Stimulated activated CD4-positive, alpha-beta T cell treated with anti-CD3 and anti-CD28 coated beads, TNF-alpha, amount 100 ng/mL, for 24 hours (primary cell): ENCODE results near the gene SLC9A5.

Source experiments
- DNase-seq, 3 experiments: peaks; one replicate each; pipeline ENCODE4 v3.0.0-alpha.2; 2020; ENCODE audit warnings: low read depth in 3 of 3

The SLC9A5 gene

DNA sequence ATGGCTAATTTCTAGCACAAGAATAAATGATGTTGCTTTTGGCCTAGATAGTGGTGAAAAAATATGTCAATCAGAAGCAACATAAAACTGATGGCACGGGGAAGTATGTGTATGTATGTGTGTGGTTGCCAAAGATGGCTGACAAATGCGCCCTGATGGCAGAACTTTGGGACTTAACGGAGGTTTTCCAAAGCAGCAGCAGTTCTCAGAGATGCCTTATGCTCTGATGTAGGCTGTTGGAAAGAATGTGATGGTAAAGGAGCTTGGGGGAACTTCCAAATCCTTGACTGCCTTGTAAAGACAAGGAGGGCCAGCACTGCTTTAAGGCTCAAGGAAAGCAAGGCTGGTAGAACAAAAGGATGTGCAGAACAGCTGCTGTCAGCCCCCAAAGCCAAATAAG lies 61.8 kb downstream of the SLC9A5 start:
- DNase-seq, result no peak

DNA sequence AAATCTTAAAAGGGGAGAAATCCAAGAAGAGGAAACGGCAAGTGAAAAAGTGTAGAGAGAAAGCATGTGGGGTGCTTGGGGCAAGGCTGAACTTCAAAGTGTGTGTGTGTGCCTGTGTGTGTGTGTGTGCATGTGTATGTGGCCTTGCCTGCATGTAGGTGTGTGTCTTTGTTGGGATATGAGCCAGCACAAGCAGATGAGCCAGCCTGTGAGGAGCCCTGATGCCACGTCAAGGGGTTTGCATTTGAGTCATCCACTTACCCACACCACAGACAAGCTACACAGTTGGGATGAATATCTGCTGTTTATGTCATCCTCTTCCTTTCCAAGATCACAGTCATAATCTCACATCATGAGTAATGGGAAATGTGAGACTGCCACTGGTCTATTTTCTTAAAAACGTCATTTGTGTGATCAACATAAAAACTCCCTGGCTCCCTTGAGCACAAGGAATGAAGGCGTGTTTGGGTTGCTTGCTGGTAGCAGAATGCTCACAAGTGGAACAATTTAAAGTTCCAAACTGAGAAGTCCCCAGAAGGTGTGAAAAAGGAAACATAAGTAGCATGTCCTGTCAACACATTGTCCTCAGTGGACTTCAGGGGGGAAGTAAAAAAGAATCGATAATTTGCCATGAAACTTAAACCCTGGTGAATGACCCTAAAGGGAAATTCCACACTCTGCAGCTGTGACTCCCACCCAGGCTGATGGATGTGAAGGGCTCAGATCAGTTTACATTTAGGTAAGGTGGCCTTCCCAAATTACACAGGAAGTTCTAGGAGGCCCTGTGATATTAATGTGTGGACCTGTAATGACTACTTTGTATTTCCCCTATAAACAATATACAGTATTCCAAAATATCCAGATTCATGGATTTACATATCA lies 63.1 kb downstream of the SLC9A5 start:
- peak; percentile 65 to 86 (median 79) for DNase-seq

DNA sequence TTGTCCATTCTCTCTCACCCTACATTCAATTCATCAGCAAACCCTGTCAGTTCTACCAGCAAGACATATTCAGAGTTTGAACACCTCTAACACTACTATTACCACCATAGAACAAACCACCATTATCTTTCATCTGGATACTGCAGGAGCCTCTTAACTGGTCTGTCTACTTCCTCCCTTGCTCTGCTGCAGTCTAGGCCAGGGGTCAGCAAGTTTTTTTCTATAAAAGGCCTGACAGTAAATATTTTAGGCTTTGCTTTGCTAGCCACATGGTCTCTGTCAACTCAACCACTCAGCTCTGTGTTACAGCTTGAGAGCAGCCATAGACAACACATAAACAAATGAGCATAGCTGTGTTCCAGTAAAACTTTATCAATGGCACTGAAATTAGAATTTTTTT lies 63.9 kb downstream of the SLC9A5 start:
- DNase-seq, result no peak

DNA sequence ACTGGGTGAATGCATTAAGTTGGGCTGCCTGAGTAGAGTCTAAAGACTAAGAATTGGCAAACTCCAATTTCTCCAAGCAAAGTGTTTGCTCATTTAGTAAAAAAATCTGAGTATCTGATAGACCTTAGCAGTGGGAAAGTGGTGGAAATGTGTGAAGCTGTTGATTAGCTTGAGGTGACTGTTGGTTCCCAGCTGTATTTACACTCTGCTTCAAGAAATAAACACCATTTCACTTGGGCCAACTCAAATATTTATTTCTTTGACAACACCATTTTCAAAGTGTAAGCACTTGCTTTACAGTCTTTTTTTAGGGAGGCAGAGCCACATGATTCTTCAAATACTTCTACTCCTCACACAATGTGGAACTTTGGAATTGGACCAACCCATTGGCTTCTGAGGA lies 69.1 kb downstream of the SLC9A5 start:
- no peak for DNase-seq
